Stimulated activated CD4-positive, alpha-beta T cell treated with anti-CD3 and anti-CD28 coated beads, Interleukin-12 subunit alpha, Interleukin-12 subunit beta, amount 100 ng/mL, for 24 hours (primary cell): ENCODE results near the gene ADGRB2.

Experiments used
- DNase-seq, 2 experiments: peaks; one replicate each; pipeline ENCODE4 v3.0.0-alpha.2; 2020; ENCODE audit warnings: low read depth in 2 of 2

Gene ADGRB2

DNA sequence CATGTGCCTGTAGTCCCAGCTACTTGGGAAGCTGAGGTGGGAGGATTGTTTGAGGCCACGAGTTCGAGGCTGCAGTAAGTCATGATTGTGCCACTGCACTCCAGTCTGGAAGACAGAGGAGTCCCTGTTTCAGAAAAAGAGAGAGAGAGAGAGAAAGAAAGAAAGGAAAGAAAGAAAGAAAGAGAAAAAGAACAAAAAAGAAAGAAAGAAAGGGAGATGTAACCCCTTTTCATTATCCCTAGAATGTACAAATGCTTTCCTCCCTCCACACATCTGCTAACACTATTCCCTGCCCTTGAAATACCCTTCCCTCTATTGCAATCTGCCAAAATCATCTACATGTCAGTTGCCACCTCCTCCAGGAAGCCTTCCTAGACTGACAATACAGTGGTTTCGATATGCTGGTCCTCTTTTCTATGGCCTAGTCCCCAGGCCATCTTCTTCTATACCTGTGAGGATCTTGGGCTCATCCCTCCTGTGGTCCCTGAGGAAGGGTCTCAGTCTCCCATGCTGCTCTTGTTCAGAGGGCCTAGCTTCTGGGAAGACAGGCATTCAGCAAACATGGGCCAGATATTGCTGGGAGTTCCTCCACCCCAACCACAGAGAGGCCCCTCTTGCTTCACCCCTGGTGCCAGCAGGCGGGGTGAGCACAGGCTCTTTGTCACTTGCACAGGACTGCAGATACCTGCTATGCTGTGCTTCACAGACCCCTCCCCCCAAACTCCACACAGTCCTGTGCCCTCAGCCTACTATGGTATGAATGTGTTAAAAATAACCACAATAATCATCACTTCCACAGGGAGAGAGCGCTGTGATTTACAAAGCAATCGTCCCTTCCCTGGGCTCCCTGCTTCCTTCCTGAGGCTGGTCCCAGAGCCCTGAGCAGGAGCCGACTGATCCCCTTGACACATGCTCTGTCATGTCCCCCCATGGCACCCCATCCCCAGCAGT, 14.1 kb downstream of the ADGRB2 start:
- no peak for DNase-seq

GRCh38 chr1:31748365-31748764, 15.8 kb downstream of the ADGRB2 start:
- DNase-seq: no peak

- DNase-seq: no peak
Observed at GRCh38 chr1:31747304-31747703, 16.8 kb downstream of the ADGRB2 start.

DNA sequence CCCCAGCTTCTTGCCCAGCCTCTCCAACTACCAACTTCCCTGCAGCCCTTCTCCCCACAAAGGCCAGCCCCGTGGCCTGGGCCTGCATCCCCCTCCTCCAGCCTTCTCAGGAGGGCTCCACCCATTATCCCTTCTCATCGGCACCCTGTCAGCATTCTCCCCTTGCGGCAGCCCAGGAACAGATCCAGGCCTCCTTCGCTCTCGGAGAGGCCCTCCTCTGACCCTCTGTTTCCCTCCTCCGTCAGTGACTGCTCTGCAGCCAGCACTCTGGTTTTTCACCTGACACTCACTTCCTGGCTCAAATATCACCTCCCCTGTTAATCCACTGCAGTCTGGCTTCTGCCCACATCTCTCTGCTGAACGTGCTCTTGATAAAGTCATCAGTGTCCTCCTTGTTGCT, 17.5 kb downstream of the ADGRB2 start:
- no peak for DNase-seq

DNA sequence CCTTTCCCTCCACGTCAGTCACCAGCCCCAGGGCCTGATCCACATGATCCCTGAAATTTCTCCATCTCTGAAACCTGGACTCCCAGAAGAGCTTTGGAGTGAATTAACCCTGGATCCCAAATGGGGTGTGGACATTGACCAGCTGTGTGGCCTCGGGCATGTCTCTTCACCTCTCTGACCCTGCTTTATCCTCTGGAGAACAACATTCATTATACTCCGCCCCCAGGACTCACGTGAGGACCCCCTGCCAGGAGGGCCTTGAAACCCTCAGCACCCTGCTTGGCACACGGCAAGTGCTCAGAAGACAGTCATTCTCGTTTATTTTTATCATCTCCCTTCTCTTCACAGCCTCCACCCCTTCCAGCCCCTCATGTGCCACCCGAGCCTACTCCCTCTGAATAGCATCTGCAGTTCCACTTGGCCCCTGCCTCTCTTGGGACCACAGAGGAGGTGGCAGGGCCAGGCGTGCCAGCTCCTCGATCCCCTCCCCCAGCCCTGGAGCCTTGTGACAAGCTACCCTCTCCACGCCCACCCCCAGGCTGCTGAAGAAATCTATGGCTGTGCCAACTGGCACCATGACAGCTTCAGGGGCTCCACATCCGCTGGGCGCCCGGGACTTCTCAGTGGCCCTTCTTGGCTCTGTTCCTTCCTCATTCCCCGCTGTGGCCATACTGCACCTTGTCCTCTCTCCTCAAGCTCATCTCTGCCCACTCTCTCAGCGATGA, 18.0 kb downstream of the ADGRB2 start:
- no peak for DNase-seq

DNA sequence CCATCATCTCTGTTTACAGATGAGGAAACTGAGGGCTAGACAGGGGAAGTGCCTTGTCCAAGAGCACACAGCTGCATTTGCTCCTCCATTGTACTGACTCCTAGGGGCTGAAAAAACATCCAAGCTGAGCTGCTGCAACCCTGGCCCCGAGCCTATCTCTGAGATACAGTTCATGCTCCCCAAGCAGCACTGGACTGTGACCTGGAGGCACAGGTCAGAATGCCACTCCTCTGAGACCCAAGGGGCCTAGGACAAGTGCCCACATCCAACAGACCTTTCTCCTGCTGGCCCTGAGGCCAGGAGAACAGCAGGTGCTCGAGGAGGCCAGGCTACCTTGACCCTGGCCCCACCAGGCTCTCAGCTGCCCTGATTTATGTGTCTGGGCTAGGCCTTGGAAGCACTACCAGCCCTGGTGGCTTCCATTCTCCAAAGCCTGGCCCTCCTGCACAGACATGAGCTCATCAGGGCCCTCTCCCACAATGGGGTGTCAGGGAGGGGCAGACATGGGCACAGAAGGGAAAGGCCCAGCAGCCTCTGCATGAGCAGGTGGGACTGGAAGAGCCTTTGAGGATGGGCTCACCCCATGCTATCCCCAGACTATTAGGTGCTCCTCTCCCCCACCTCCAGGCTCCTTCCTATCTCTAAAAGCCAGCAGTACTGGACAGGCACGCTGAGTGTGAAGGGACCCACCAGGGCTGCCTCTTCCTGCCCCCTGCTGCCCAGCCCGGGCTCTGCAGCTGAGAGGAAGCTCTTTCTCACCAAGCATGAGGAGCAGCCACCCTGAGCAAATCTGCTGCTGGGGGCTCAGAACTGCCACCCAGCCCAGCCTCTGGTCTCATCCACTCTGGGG, 18.8 kb downstream of the ADGRB2 start:
- peak in 1 of 2 experiments; percentile 54 for DNase-seq

DNA sequence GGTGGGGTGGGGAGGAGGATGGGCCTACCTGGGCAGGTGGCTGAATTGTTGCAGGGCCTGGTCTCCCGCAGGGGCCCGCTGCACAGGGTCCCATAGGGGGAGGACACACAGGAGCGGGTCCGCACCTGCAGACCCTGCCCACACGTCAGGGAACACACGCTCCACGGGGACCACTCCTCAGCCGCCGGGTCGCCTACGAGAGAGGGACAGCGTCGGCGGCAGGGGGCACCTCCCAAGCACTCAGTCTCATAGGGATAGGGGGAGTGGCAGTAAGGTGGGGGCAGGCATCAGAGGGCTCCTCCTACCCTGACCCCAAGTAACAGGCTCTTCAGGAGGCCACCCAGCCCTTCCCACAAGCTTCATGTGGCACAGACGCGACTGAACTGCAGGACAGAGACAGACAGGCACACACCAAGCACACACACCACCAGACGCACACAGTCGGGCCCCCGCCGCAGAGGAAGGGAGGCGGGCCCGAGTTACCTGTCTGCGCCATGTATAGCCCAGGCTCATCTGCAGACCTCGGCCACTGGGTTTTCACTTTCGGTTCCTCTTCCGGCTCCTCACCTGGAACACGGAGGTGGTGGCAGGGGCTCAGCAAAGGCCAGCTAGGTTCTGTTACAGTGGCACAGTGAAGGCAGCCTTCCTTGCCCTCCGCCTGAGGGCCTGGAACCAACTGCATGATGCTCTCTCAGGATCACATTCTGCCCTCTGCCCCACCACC, 19.8 kb downstream of the ADGRB2 start:
- DNase-seq: no peak

DNA sequence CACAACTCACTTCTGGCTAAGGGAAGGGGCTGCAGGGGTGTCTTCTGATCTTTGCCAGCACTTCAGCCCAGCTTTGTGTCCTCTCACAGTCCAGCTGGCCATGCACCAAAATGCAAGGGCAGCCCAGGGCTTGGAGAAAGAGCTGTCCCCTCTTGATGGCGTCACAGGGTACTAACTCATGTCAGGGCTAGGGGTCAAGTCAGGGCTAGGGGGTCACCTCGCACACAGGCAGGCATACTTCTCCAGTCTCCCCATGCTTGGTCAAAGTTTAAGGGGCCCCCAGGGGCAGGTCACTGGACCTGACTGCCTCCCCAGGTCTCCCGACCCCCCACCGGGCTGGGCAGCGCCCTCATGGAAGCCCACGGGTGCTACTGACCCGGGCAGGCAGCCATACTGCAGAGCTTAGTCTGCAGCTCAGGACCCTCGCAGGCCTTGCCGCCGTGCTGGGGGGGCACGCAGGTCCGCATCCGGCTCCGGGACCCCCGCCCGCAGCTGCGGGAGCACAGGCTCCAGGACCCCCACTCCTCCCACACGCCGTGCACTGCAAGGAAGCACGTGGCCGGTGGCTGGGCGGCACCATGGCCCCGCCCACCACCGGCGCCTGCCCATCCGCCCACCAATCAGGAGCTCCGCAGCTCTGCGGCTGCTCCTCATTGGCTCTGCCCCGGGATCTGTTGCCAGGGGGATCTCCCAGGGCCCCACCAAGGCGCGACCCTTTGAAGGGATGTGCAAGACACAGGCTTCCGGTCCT, 21.5 kb downstream of the ADGRB2 start:
- no peak for DNase-seq

DNA sequence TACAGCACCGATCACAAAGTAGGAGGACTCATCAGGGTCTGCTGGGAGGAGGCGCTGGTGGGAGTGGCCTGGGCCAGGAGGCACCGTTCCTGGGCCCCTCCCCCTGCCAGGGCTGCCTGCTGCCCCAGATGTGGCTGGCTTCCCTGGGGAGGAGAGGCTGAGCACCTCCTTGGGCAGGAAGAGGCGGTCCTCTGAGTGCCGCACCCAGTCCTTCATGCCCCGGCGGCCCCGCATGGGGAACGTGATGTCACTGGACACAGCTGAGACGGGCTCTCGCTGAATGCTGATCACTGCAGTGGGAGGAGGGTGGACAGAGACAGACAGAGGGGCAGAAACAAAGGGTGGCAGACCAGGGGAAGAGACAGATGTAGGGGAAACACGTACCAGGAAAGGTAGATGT, 24.8 kb downstream of the ADGRB2 start:
- peak in 1 of 2 experiments; percentile 47 for DNase-seq

- DNase-seq: no peak
Observed at GRCh38 chr1:31736675-31737074, 27.5 kb downstream of the ADGRB2 start.

DNA sequence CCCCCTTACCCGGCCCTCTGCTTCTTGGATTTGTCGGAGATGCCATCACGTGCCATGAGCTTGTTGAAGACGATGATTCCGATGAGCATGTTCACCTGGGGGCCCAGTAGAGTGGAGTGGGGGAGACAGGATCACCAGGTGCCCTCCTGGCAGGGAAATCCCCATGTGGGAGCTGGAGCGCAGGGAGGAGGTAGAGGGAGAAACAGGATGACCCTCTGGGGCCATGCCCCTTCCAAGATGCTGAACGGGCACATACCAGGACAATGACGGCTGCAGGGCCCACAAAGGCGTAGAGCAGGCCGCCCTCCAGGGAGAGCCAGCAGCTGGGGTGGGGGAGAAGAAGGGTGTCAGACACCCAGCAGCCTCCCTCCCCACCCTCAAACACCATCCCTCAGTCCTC, 28.6 kb downstream of the ADGRB2 start:
- no peak for DNase-seq

GRCh38 chr1:31734582-31735107, 29.5 kb downstream of the ADGRB2 start:
- DNase-seq: no peak

DNA sequence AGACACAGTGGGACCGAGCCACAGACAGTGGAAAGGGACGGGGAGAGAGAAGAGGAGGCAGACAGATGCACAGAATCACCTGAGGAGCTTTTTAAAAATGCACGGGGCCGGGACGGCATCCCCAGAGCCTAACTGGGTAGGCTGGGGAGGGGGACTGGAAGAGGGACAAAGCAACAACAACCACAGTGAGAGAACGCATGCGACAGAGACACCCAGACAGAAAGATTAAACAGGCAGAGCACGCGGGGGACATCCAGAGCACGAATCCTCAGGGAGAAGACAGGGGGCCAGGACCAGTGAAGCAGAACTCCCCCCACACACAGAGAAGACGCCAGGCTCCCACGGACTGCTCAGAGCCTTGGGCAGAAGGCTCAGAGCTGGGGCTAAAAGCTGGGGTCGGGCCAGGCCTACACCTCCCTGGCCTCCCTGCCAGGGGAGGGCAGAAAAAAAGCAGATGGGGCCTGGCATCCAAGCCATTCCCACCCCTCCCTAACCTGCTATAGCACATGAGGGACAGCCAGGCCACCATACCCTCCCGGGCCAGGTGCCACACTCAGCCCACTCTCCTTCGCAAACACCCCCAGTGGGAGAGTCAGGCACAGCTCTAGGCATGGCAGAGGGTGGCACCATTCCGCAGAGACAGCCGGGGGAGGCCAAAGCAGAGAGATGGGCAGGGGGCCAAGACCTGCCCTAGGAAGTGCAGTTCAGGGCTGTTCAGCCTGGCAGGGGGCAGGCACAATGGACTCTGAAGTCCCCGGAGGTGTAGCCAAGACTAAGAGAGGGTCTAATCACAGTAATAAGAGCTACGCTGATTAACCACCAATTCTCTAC, 30.5 kb downstream of the ADGRB2 start:
- DNase-seq: no peak

DNA sequence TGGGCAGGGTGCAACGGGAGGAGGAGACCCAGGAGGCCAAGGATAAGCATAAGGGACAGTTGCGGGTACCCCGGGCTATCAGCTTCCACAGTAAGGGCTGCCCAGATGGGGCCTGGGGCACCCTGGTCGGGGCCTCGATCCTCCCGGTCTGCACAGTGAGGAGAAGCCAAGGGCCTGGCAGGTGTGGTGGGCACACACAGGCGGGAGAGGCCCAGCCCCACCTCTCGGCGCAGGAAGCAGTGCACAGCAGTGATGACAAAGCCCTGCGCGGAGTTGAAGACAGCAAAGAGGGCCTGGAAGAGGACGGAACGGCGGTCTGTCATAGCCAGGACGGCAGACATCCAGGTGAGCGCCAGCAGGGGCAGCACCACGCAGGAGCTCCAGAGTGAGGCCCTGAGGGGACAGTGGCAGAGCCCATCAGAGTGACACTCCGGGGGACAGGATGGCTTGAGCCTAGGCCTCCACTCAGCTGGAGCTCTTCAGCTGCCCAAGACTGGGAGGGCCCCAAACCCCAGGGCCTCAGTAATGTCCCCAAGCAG, 31.3 kb downstream of the ADGRB2 start:
- DNase-seq: no peak

GRCh38 chr1:31732343-31732742, 31.8 kb downstream of the ADGRB2 start:
- DNase-seq: no peak

GRCh38 chr1:31731049-31731565, 33.0 kb downstream of the ADGRB2 start:
- DNase-seq: no peak

GRCh38 chr1:31730336-31731048, 33.6 kb downstream of the ADGRB2 start:
- DNase-seq: no peak

- DNase-seq: no peak
Observed at GRCh38 chr1:31727849-31728248, 36.3 kb downstream of the ADGRB2 start.
